SK-N-SH (cell line): Measurements from ENCODE around the gene R3HDM1. TPM values are rescaled to one million over a fixed set of nuclear protein-coding genes. Genes with fewer than 3 reads are reported as not detected.

Source experiments
- CTCF ChIA-PET: fragments of 300-600, 350-600 bp; formaldehyde crosslinking; extraction: SDS; loops from one replicate; lab custom pipeline; 2021; lab: Yijun Ruan, JAX
- POLR2A ChIA-PET: fragments of 350-600 bp; sonication (Branson Sonifier 250); formaldehyde crosslinking; extraction: SDS; loops from one replicate; lab custom pipeline; 2020; ENCODE audit warnings: antibody characterized with exemption, inconsistent platforms; lab: Yijun Ruan, JAX
- DNase-seq: peaks from one replicate; pipeline ENCODE4 v3.0.0; 2012
- H2AFZ ChIP-seq: fragments of 200-600 bp; sonication (generic); 2 replicates; pipeline ENCODE4 v1.8.1; 2016; ENCODE audit warnings: antibody characterized with exemption, mild to moderate bottlenecking, low read depth
- H3F3A ChIP-seq: fragments of 200-600 bp; sonication (generic); replicated peaks from 2 replicates; pipeline ENCODE3; 2016; ENCODE audit warnings: antibody characterized with exemption, mild to moderate bottlenecking; ENCODE audit not compliant: insufficient read depth
- H3K27ac ChIP-seq, 2 experiments: fragments of 200-500 bp in 1 of 2; fragments of 200-600 bp in 1 of 2; sonication (Bioruptor generic) in 1 of 2; sonication (generic), shearing (Covaris generic) in 1 of 2; 2 replicates each; pipeline versions ENCODE4 v1.5.1 to v1.6.1; 2014 to 2016; ENCODE audit warnings: low read depth in 2 of 2, inconsistent platforms in 1 of 2, low read length in 1 of 2, mild to moderate bottlenecking in 1 of 2, mixed read lengths in 1 of 2
- H3K27me3 ChIP-seq: fragments of 200-600 bp; sonication (generic), shearing (Covaris generic); 2 replicates; pipeline ENCODE4 v1.6.1; 2016; ENCODE audit warnings: mixed run types; ENCODE audit not compliant: insufficient read depth
- H3K36me3 ChIP-seq, 2 experiments: fragments of 200-500 bp in 1 of 2; fragments of 200-600 bp in 1 of 2; sonication (Bioruptor generic) in 1 of 2; sonication (generic) in 1 of 2; replicated peaks in 1 of 2; 2 replicates each; pipeline versions ENCODE3 to v1.5.1; 2014 to 2016; ENCODE audit warnings: low read length in 1 of 2, mild to moderate bottlenecking in 1 of 2; ENCODE audit not compliant: insufficient read depth in 2 of 2, control insufficient read depth in 1 of 2
- H3K4me1 ChIP-seq, 2 experiments: fragments of 200-500 bp in 1 of 2; fragments of 200-600 bp in 1 of 2; sonication (Bioruptor generic) in 1 of 2; sonication (generic), shearing (Covaris generic) in 1 of 2; 2 replicates each; pipeline versions ENCODE4 v1.5.1 to v1.6.1; 2014 to 2016; ENCODE audit warnings: low read depth in 1 of 2, low read length in 1 of 2, mixed run types in 1 of 2; ENCODE audit not compliant: insufficient read depth in 2 of 2, control insufficient read depth in 1 of 2
- H3K4me2 ChIP-seq: fragments of 200-600 bp; sonication (generic), shearing (Covaris generic); 2 replicates; pipeline ENCODE4 v1.6.1; 2017; ENCODE audit warnings: mixed run types
- H3K4me3 ChIP-seq, 2 experiments: fragments of 200-500 bp in 1 of 2; fragments of 200-600 bp in 1 of 2; sonication (Bioruptor generic) in 1 of 2; sonication (generic), shearing (Covaris generic) in 1 of 2; 2 replicates each; pipeline versions ENCODE4 v1.5.1 to v1.8.1; 2014 to 2016; ENCODE audit warnings: low read depth in 2 of 2, inconsistent platforms in 1 of 2, low read length in 1 of 2, mild to moderate bottlenecking in 1 of 2, mixed read lengths in 1 of 2, moderate library complexity in 1 of 2
- H3K79me2 ChIP-seq: fragments of 200-600 bp; sonication (generic); 2 replicates; pipeline ENCODE4 v1.8.1; 2017; ENCODE audit warnings: mild to moderate bottlenecking; ENCODE audit not compliant: insufficient read depth
- H3K9ac ChIP-seq: fragments of 200-600 bp; sonication (generic); 2 replicates; pipeline ENCODE4 v1.6.1; 2017; ENCODE audit warnings: mixed run types
- H3K9me2 ChIP-seq: fragments of 200-600 bp; sonication (generic); 2 replicates; pipeline ENCODE4 v1.6.1; 2017; ENCODE audit warnings: mixed run types
- H3K9me3 ChIP-seq: fragments of 200-600 bp; sonication (generic); 2 replicates; pipeline ENCODE4 v1.6.1; 2017; ENCODE audit warnings: mixed run types, mild to moderate bottlenecking, moderate library complexity
- H4K20me1 ChIP-seq: fragments of 200-600 bp; sonication (generic); 2 replicates; pipeline ENCODE4 v1.6.1; 2017; ENCODE audit warnings: mild to moderate bottlenecking, mixed run types; ENCODE audit not compliant: insufficient read depth
- ELF1 ChIP-seq: IDR thresholded peaks from 2 replicates; pipeline ENCODE4 v1.4.0; 2012
- EP300 ChIP-seq, 2 experiments: IDR thresholded peaks; 2 replicates each; pipeline versions ENCODE4 v1.4.0 to v1.6.1; 2012; ENCODE audit warnings: borderline replicate concordance in 1 of 2, low read depth in 1 of 2, low read length in 1 of 2
- FOSL2 ChIP-seq: IDR thresholded peaks from 2 replicates; pipeline ENCODE4 v1.4.0; 2012; ENCODE audit warnings: low read depth, mild to moderate bottlenecking, moderate library complexity, borderline replicate concordance
- FOXJ3 ChIP-seq: sonication (generic); formaldehyde crosslinking; IDR thresholded peaks from 2 replicates; pipeline ENCODE4 v1.5.1; 2020; ENCODE audit warnings: mild to moderate bottlenecking, missing genetic modification reagents
- JUND ChIP-seq: IDR thresholded peaks from 2 replicates; pipeline ENCODE4 v1.4.0; 2012
- POLR2AphosphoS5 ChIP-seq: IDR thresholded peaks from 2 replicates; pipeline ENCODE4 v1.6.1; 2012; ENCODE audit warnings: low read depth, low read length
- RFX5 ChIP-seq: IDR thresholded peaks from 2 replicates; pipeline ENCODE4 v1.6.1; 2012; ENCODE audit warnings: mild to moderate bottlenecking, improper control_type of control experiment, low read length
- SIN3A ChIP-seq: IDR thresholded peaks from 2 replicates; pipeline ENCODE4 v1.6.1; 2012; ENCODE audit warnings: low read depth, mild to moderate bottlenecking, low read length, moderate library complexity, borderline replicate concordance
- TCF12 ChIP-seq: IDR thresholded peaks from 2 replicates; pipeline ENCODE4 v1.4.0; 2012
- WGBS: methylation state at CpG from one replicate; pipeline ENCODE4 v1.1.6; 2017; ENCODE audit warnings: low lambda C conversion rate; 5-methylcytosine and 5-hydroxymethylcytosine counted together
- polyA plus RNA-seq, 3 experiments: library from polyadenylated mRNA; depleted of rRNA; stranded (reverse); fragments of >200 nt; gene quantifications; 2 replicates each; pipeline ENCODE4 v1.2.3, GENCODE V29; 2012
- TF ChIP-seq, protein P1 (sequence below): IDR thresholded peaks from 2 replicates; pipeline ENCODE4 v1.4.0; 2012; ENCODE audit warnings: low read depth, borderline replicate concordance
- TF ChIP-seq, protein P2 (sequence below): fragments of 200-600 bp; sonication (generic); IDR thresholded peaks from 2 replicates; pipeline ENCODE4 v1.6.1; 2017; ENCODE audit warnings: antibody characterized with exemption, mild to moderate bottlenecking, moderate library complexity
- TF ChIP-seq, protein P3 (sequence below): fragments of 150-350 bp; IDR thresholded peaks from 2 replicates; pipeline ENCODE4 v1.6.1; 2016; ENCODE audit warnings: mild to moderate bottlenecking, low read depth, low read length

Gene R3HDM1
- polyA plus RNA-seq, 1 of the 3 experiments (the other 2 are of a cell fraction): 38.2 TPM

DNA sequence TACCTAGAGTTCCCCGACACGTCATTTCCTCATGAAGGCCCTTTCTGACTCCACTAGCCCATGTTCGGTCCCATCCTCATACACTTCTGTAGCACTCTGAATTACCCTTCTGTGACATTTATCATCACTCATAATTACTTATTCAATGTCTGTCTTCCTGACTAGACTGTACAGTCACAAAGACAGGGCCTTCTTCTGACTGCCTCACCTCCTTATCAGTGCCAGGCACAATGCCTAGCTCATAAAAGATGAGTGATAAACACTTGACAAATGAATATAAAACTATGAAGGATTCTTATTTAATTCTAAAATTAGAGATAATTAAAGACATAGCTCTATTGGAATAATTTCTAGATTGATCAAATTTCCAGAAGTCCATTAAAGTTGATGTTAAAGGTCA is 208.9 kb downstream of the R3HDM1 start:
- CTCF ChIA-PET: interaction anchor here (1.6 to 1.7 kb wide), 4 partner anchors 17 to 208 kb away, joined by 4 to 6 read pairs (median 5); no protein-coding TSS in a partner anchor
- no peaks in the 10 kb centered on the region for H3K9me3 ChIP-seq
- H3K9ac ChIP-seq: no peak overlapping the region
- H3K79me2 ChIP-seq: peaks cover 34% of the 10 kb centered on the region
- H3K27me3 ChIP-seq: no peaks in the 10 kb centered on the region
- TF ChIP-seq, protein P1, sequence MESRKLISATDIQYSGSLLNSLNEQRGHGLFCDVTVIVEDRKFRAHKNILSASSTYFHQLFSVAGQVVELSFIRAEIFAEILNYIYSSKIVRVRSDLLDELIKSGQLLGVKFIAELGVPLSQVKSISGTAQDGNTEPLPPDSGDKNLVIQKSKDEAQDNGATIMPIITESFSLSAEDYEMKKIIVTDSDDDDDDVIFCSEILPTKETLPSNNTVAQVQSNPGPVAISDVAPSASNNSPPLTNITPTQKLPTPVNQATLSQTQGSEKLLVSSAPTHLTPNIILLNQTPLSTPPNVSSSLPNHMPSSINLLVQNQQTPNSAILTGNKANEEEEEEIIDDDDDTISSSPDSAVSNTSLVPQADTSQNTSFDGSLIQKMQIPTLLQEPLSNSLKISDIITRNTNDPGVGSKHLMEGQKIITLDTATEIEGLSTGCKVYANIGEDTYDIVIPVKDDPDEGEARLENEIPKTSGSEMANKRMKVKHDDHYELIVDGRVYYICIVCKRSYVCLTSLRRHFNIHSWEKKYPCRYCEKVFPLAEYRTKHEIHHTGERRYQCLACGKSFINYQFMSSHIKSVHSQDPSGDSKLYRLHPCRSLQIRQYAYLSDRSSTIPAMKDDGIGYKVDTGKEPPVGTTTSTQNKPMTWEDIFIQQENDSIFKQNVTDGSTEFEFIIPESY: no peak
- TF ChIP-seq RFX5: no peak
- TF ChIP-seq SIN3A: no peak
- TF ChIP-seq TCF12: no peak
- TF ChIP-seq EP300 (IDR thresholded peaks at IDR 0.05; ENCODE audit: borderline replicate concordance in 1 of 2, low read depth in 1 of 2, low read length in 1 of 2): no peak
- no peak for TF ChIP-seq ELF1
- TF ChIP-seq, protein P2, sequence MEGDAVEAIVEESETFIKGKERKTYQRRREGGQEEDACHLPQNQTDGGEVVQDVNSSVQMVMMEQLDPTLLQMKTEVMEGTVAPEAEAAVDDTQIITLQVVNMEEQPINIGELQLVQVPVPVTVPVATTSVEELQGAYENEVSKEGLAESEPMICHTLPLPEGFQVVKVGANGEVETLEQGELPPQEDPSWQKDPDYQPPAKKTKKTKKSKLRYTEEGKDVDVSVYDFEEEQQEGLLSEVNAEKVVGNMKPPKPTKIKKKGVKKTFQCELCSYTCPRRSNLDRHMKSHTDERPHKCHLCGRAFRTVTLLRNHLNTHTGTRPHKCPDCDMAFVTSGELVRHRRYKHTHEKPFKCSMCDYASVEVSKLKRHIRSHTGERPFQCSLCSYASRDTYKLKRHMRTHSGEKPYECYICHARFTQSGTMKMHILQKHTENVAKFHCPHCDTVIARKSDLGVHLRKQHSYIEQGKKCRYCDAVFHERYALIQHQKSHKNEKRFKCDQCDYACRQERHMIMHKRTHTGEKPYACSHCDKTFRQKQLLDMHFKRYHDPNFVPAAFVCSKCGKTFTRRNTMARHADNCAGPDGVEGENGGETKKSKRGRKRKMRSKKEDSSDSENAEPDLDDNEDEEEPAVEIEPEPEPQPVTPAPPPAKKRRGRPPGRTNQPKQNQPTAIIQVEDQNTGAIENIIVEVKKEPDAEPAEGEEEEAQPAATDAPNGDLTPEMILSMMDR: no peak
- TF ChIP-seq FOSL2: no peak
- no peak for TF ChIP-seq POLR2AphosphoS5
- TF ChIP-seq JUND: no peak
- no peak overlapping the region for H3K27ac ChIP-seq
- peaks cover 0 to 2% of the 10 kb centered on the region in 2 experiments for H3K36me3 ChIP-seq
- POLR2A ChIA-PET: no interaction called here
- peaks cover 24% of the 10 kb centered on the region for H4K20me1 ChIP-seq
- H3K4me2 ChIP-seq: no peak overlapping the region
- H3F3A ChIP-seq: peaks cover 12% of the 10 kb centered on the region
- H2AFZ ChIP-seq: no peak overlapping the region
- whole genome bisulfite sequencing: 96% methylated on average over 3 of the region's 3 CpGs
- H3K4me1 ChIP-seq: peaks cover 7 to 8% of the 10 kb centered on the region in 2 experiments; a peak in 3 of 4 replicates
- no peak overlapping the region for H3K4me3 ChIP-seq
- no peak for DNase-seq
- H3K9me2 ChIP-seq: no peaks in the 10 kb centered on the region

DNA sequence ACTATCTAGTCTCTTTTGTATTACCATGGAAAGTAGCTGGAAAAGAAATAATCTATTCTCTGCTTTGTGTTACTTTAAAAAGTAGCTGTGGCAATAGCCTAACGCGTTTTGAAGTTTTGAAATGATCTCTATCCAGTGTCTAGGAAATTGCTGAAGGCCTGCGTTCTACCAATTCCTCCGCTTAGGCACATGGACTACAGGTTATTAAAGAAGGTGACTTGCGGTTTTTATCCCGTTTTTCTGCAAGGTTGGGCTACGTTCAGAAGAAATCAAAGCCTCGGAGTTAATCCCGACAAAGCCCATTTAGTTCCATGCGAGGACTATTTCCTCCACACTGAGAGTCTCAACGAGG is 209.7 kb downstream of the R3HDM1 start:
- Histone ChIP-seq H3K4me1 (peaks cover 8 to 13% of the 10 kb centered on the region in 2 experiments; a peak in 3 of 4 replicates), H3K9me2 (no peaks in the 10 kb centered on the region), H3K79me2 (peaks cover 41% of the 10 kb centered on the region), H3K9ac (no peak overlapping the region), H3K36me3 (peaks cover 1 to 5% of the 10 kb centered on the region in 2 experiments), H3K27ac (no peak overlapping the region), H3K4me2 (no peak overlapping the region), H2AFZ (peak overlapping the region; percentile 91), H3K4me3 (no peak overlapping the region; a peak in 1 of 4 replicates), H4K20me1 (peaks cover 32% of the 10 kb centered on the region), H3K9me3 (no peaks in the 10 kb centered on the region), H3F3A (peaks cover 20% of the 10 kb centered on the region), H3K27me3 (no peaks in the 10 kb centered on the region)
- POLR2A ChIA-PET: no interaction called here
- 91% methylated on average over 11 of the region's 11 CpGs for WGBS
- no peak for TF ChIP-seq FOXJ3 (CRISPR knock-in tag)
- TF ChIP-seq, protein P3, sequence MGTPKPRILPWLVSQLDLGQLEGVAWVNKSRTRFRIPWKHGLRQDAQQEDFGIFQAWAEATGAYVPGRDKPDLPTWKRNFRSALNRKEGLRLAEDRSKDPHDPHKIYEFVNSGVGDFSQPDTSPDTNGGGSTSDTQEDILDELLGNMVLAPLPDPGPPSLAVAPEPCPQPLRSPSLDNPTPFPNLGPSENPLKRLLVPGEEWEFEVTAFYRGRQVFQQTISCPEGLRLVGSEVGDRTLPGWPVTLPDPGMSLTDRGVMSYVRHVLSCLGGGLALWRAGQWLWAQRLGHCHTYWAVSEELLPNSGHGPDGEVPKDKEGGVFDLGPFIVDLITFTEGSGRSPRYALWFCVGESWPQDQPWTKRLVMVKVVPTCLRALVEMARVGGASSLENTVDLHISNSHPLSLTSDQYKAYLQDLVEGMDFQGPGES: no peak
- CTCF ChIA-PET: interaction anchor here (0.9 to 1.7 kb wide), 5 partner anchors 15 to 209 kb away, joined by 3 to 6 read pairs (median 5); no protein-coding TSS in a partner anchor
- no peak for DNase-seq
